H1 (cell line): ENCODE measurements around the gene RAD51B. TPM values are rescaled to one million over a fixed set of nuclear protein-coding genes. Genes with fewer than 3 reads are reported as not detected.

Experiments
- EGR1 ChIP-seq: IDR thresholded peaks from 2 replicates; pipeline ENCODE4 v1.6.1; 2011; ENCODE audit warnings: low read depth, low read length, borderline replicate concordance
- PHF8 ChIP-seq: fragments of 200-600 bp; sonication (generic); conservative IDR thresholded peaks from 2 replicates; pipeline ENCODE4 v1.7.1; 2012; ENCODE audit warnings: low read depth, mild to moderate bottlenecking, inconsistent platforms, low read length, moderate library complexity
- POU5F1 ChIP-seq: IDR thresholded peaks from 2 replicates; pipeline ENCODE4 v1.6.1; 2011; ENCODE audit warnings: low read depth, mild to moderate bottlenecking, low read length, moderate library complexity
- RXRA ChIP-seq: IDR thresholded peaks from 2 replicates; pipeline ENCODE4 v1.6.1; 2011; ENCODE audit warnings: low read depth, mild to moderate bottlenecking, low read length, moderate library complexity; ENCODE audit not compliant: insufficient read depth
- TBP ChIP-seq: IDR thresholded peaks from 2 replicates; pipeline ENCODE4 v1.6.1; 2011; ENCODE audit warnings: low read depth, low read length, improper control_type of control experiment
- polyA plus RNA-seq, 7 experiments: library from polyadenylated mRNA; depleted of rRNA in 3 of 7; stranded (reverse) in 5 of 7; unstranded in 2 of 7; fragments of >200 nt in 5 of 7; fragments of 200-250 nt in 2 of 7; gene quantifications; 1 replicate in 5 of 7; 2 replicates in 1 of 7; 4 replicates in 1 of 7; pipeline versions ENCODE4 v1.2.1 to v1.2.3, GENCODE V29; 2011 to 2013; ENCODE audit warnings: missing spikeins in 2 of 7, mixed read lengths in 2 of 7
- total RNA-seq: library from RNA; stranded (reverse); fragmentation: NEBNext Ultra II Directional; extraction: Animal tissue kit (Norgen Biotek cat#: 25700); gene quantifications from 2 replicates; pipeline ENCODE4 v1.2.1, GENCODE V29; 2021
- TF ChIP-seq, protein P1 (sequence below): IDR thresholded peaks from 2 replicates; pipeline ENCODE4 v1.6.1; 2012; ENCODE audit warnings: inconsistent platforms

Gene RAD51B
- total and polyA plus RNA-seq, 2 of the 8 experiments (the other 6 are each of a cell fraction or from before 2014, with no cell fraction given): 3.9 to 14.9 TPM

DNA sequence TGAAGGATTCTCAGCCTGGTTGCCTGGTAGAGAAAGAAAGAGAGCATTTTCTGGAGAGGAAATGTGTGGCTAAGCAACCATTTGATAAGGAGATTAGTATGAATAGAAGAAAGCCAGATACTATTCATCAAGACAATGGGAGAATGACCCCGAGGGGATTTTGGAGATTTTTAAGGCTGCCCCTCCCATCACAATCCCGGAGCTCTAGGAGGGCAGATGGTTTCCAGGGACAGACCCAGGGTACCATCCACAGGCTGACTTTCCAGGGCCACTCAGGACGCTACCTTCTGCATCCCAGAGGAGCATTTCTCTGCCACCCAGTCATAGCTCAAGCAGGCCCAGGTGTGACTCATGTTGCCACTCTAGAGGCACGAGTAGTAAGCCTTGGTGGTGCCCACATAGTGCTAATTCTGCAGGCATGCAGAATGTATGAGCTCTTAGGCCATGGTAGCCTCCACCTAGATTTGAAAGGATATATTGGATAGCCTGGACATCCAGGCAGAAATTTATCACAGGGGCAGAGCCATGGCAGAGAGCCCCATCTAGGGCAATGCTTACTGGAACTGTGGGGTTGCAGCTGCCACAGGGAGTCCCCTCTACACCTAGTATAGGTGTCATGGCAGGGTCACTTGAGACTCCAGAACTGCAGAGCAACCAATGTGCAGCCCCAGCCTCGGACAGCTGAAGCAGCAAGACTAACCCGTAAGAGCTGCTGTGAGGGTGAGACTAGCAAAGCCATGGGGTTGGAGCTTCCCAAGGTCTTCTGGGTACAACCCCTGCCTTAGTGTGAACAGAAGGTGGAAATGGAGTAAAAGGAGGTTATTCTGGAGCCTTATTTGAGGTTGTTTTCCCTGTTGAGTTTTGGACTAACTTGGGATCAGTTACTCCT, 607.3 kb downstream of the RAD51B start (continued):
- TF ChIP-seq PHF8: no peak
- TF ChIP-seq EGR1: no peak
- no peak for TF ChIP-seq TBP
- TF ChIP-seq POU5F1: no peak
- TF ChIP-seq, protein P1, sequence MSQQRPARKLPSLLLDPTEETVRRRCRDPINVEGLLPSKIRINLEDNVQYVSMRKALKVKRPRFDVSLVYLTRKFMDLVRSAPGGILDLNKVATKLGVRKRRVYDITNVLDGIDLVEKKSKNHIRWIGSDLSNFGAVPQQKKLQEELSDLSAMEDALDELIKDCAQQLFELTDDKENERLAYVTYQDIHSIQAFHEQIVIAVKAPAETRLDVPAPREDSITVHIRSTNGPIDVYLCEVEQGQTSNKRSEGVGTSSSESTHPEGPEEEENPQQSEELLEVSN: no peak
- no peak for TF ChIP-seq RXRA
- TF ChIP-seq, all 59 proteins: peak for 0
